Upper lobe of left lung (tissue), 6 donors: ENCODE measurements around the gene CELF5. TPM values are rescaled to one million over a fixed set of nuclear protein-coding genes. Genes with fewer than 3 reads are reported as not detected.

ENCODE experiments used
- ATAC-seq, 2 donors: fragments of 200-7000 bp; cut with Tn5 transposase; one replicate each; pipeline ENCODE4 v1.9.1; 2022; ENCODE audit warnings: mild to moderate bottlenecking in 2 of 2, moderate library complexity in 2 of 2; ENCODE audit not compliant: low FRiP score in 2 of 2
- DNase-seq, 2 donors: peaks; one replicate each; pipeline ENCODE4 v3.0.0-alpha.2; 2019 to 2020
- H3K27ac ChIP-seq, 4 donors: fragments of 200-600 bp; sonication (generic); one replicate each; pipeline ENCODE4 v1.5.1; 2016 to 2019
- H3K27me3 ChIP-seq, 4 donors: fragments of 200-600 bp; sonication (generic); one replicate each; pipeline ENCODE4 v1.5.1; 2017 to 2019
- H3K36me3 ChIP-seq, 4 donors: fragments of 200-600 bp; sonication (generic); one replicate each; pipeline ENCODE4 v1.5.1; 2016 to 2019
- H3K4me1 ChIP-seq, 4 donors: fragments of 200-600 bp; sonication (generic); one replicate each; pipeline ENCODE4 v1.5.1; 2018 to 2019
- H3K4me3 ChIP-seq, 4 donors: fragments of 200-600 bp; sonication (generic); one replicate each; pipeline ENCODE4 v1.5.1; 2017 to 2019; ENCODE audit warnings: mild to moderate bottlenecking in 2 of 4, moderate library complexity in 1 of 4
- H3K9me3 ChIP-seq, 4 donors: fragments of 200-600 bp; sonication (generic); one replicate each; pipeline ENCODE4 v1.5.1; 2018 to 2019
- CTCF ChIP-seq, 6 experiments: fragments of 450-650 bp in 4 of 6; fragments of 200-600 bp in 2 of 6; sonication (generic) in 2 of 6; IDR thresholded peaks; one replicate each; pipeline ENCODE4 v1.5.1; 2016 to 2019; ENCODE audit warnings: antibody characterized with exemption in 6 of 6
- EP300 ChIP-seq, 4 donors: sonication (generic); formaldehyde crosslinking; IDR thresholded peaks; one replicate each; pipeline ENCODE4 v1.5.1; 2017; ENCODE audit warnings: antibody characterized with exemption in 4 of 4, control low read depth in 2 of 4
- POLR2A ChIP-seq, 4 donors: fragments of 450-650 bp; IDR thresholded peaks; one replicate each; pipeline ENCODE4 v1.5.1; 2016 to 2017; ENCODE audit warnings: antibody characterized with exemption in 4 of 4, mild to moderate bottlenecking in 2 of 4
- POLR2AphosphoS5 ChIP-seq, 2 donors: sonication (generic); formaldehyde crosslinking; IDR thresholded peaks; one replicate each; pipeline ENCODE4 v1.5.1; 2017; ENCODE audit warnings: antibody characterized with exemption in 2 of 2
- WGBS, 2 donors: methylation state at CpG; one replicate each; pipeline ENCODE4 v1.1.5; 2017 to 2018; 5-methylcytosine and 5-hydroxymethylcytosine counted together
- total RNA-seq, 6 donors: library from RNA; depleted of rRNA in 4 of 6; stranded (reverse); fragments of >200 nt in 4 of 6; gene quantifications; one replicate each; pipeline versions ENCODE4 v1.1.0 to v1.2.1, GENCODE V29; 2016 to 2021
- donor health status: DM: no; HTN: no; CAD: no; lungs with moderate emphysema.
- donor health status: DM: no; HTN: yes; CAD: no; lungs with severe emphysema.

Gene CELF5
- under 1 TPM in 2 of 6 donors, not detected in 4; 0.49 to 0.76 TPM for total RNA-seq

DNA sequence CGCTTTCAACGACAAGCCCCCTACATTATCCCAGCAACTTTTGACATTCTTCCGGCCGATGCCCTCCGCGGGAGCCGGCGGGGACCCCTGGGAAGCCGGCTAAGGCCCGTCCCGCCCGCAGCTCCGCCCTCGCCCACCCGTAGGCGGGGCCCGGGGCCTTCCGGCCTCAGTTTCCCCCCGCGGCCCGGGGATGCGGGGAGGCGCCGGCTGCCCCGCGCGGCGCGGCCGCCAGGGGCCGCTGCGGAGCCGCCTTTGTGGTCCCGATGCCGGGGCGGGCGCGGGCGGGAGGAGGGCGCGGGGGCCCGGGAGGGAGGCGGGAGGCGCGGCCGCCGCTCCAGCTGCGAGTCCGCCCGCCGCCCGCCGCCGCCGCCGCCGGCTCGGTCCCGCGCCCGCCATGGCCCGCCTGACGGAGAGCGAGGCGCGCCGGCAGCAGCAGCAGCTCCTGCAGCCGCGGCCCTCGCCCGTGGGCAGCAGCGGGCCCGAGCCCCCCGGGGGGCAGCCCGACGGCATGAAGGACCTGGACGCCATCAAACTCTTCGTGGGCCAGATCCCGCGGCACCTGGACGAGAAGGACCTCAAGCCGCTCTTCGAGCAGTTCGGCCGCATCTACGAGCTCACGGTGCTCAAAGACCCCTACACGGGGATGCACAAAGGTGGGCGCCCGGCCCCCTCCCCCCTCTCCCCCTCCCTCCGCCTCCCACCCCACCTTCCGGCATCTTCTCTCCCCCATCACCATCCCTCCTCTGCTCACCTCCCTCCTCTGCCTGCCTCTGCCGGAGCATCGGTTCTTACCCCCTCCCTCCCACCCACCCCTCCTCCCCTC is at the start of gene CELF5:
CELF5 (plus strand) TSS at position 316 of the 823 bp plus-strand sequence; CDS start at position 395, 79 bp downstream.
- Histone ChIP-seq H3K36me3 (no peaks in the 10 kb centered on the region), H3K4me1 (peaks cover 2 to 19% (median 3%) of the 10 kb centered on the region in 4 donors), H3K4me3 (peak within 1 kb of the TSS in 3 of 4 donors; percentile 17 to 32 (median 25)), H3K27me3 (peaks cover 0 to 25% (median 11%) of the 10 kb centered on the region in 4 donors), H3K9me3 (no peaks in the 10 kb centered on the region), H3K27ac (no peak within 1 kb of the TSS)
- ATAC-seq (peak in 1 of 2 donors; percentile 84), DNase-seq (peak; percentile 42 to 93)
- TF ChIP-seq CTCF (IDR thresholded peaks at IDR 0.05), result peak; percentile 53 to 79 (median 70)
- TF ChIP-seq POLR2A (IDR thresholded peaks at IDR 0.05), result no peak
- WGBS, 2 donors, result 2 to 7% methylated on average over 10 to 12 of the region's 94 CpGs

DNA sequence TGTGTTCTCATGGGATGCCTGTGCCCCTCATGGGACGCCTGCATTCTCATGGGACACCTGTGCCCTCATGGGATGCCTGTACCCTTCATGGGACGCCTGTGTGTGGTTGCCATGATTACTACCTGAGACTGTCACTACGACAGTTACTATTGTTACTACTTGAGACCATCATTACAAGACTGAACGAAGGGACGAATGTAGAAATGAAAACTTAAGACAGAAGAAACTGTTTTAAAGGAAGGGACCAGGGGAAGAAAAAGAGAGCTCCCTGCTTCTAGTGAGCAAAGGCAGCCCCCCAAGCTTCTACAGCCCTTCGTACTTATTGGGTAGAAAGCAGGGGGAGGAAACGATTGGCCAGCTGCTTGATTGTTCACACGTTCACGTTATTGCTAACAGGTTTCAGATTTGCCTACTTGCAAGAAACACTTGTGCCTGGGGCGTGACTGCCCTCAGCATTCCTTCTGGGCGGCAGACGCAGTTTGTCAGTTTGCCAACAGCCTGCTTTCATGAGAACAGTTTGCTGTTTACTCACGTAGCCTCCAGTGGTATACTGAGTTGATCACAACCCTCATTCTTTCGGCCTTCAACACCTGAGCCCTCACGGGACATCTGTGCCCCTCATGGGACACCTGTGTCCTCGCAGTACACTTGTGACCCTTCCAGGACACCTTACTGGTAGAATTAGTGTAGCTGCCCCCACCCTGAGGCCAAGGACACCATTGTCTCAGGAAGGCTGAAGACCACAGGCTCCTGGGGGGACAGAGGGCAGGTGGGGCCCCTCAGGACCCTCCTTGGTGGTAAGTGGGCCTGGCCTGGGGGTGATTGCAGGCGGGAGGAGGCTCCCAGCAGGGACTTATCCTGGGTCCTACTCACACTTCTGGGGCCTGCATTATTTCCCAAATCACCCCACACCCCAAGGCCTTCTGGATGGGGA is 48.4 kb upstream of the CELF5 start:
- ATAC-seq (peak; percentile 9 to 89), DNase-seq (peak; percentile 32 to 95)
- WGBS, 2 donors, result 47 to 54% methylated on average over 13 to 17 of the region's 17 CpGs
- H3K4me3 ChIP-seq, result peak overlapping the region in 1 of 4 donors; percentile 15
- H3K27me3 ChIP-seq, result no peaks in the 10 kb centered on the region
- H3K4me1 ChIP-seq, result peaks cover 24 to 29% (median 26%) of the 10 kb centered on the region in 4 donors
- H3K36me3 ChIP-seq, result no peaks in the 10 kb centered on the region
- peak overlapping the region; percentile 89 to 97 (median 92) for H3K27ac ChIP-seq
- no peaks in the 10 kb centered on the region for H3K9me3 ChIP-seq
- TF ChIP-seq POLR2A (IDR thresholded peaks at IDR 0.05) (peak in 2 of 4 donors; percentile 17 to 65), POLR2AphosphoS5 (IDR thresholded peaks at IDR 0.05) (peak; percentile 29 to 64), CTCF (IDR thresholded peaks at IDR 0.05) (no peak), EP300 (IDR thresholded peaks at IDR 0.05) (peak in 2 of 4 donors; percentile 3 to 77)

DNA sequence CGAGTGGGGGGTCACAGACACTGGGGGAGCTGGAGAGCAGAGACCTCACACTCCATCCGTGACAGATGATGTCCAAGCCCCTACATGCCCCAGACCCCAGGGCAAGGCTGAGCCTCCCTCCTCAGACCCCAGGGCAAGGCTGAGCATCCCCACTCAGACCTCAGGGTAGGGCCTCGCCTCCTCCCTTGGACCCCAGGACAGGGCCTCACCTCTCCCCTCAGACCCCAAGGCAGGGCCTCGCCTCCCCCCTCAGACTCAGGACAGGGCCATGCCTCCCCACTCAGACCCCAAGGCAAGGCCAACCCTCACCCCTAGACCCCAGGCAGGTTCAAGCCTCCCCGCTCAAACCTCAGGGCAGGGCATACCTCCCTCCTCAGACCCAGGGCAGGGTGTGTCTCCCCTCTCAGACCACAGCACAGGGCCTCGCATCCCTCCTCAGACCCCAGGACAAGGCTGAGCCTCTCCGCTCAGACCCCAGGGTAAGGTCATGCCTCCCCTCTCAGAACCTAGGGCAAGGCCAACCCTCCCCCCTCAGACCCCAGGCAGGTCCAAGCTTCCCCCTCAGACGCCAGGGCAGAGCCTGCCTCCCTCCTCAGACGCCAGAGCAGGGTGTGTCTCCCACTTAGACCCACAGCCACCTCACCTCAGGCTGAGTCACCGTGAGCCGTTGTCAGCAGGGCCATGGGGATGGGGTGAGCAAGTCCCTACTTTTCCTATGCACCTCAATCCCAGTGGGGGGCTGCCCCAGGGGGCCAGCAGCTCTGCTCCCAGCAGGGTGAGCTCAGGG is 47.6 kb upstream of the CELF5 start:
- Histone ChIP-seq H3K9me3 (no peaks in the 10 kb centered on the region), H3K4me1 (peaks cover 24 to 29% (median 26%) of the 10 kb centered on the region in 4 donors), H3K36me3 (no peaks in the 10 kb centered on the region), H3K4me3 (peak overlapping the region in 2 of 4 donors; percentile 15 to 23), H3K27ac (peak overlapping the region; percentile 89 to 97 (median 92)), H3K27me3 (no peaks in the 10 kb centered on the region)
- DNase-seq, result peak; percentile 45 to 89
- TF ChIP-seq CTCF (IDR thresholded peaks at IDR 0.05) (no peak), POLR2A (IDR thresholded peaks at IDR 0.05) (peak in 1 of 4 donors; percentile 66), POLR2AphosphoS5 (IDR thresholded peaks at IDR 0.05) (peak; percentile 59 to 69), EP300 (IDR thresholded peaks at IDR 0.05) (peak in 1 of 4 donors; percentile 35)
- 52 to 80% methylated on average over 6 of the region's 11 CpGs for WGBS, 2 donors
- ATAC-seq, result peak; percentile 56 to 91

DNA sequence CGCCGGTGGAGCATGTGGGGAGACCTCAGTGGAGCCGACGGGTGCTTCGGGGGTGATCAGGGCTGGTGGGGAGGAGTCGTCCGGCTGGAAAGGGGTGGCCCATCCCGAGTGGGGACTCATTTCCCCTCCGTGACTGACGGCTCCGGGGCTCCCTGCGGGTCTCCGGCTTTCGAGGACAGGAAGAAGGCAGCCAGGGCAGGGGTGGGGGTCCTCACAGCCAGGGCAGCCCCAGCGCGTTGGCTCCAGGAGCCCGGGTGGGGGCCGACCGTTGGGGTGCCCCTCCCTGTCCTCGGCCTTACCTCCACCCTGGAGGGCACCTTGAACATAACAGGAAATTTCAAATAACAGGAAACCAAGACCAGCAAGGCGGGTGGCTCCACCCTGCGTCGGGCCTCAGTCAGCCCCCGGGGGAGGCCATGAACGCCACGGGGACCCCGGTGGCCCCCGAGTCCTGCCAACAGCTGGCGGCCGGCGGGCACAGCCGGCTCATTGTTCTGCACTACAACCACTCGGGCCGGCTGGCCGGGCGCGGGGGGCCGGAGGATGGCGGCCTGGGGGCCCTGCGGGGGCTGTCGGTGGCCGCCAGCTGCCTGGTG is 46.0 kb upstream of the CELF5 start, which contains the start of gene S1PR4:
S1PR4 (plus strand) TSS at position 393 of the 596 bp plus-strand sequence; CDS start at position 417, 24 bp downstream.
- no peaks in the 10 kb centered on the region for H3K9me3 ChIP-seq
- 19 to 39% methylated on average over 18 to 23 of the region's 42 CpGs for WGBS, 2 donors
- no peaks in the 10 kb centered on the region for H3K27me3 ChIP-seq
- H3K27ac ChIP-seq, result peak within 1 kb of the TSS; percentile 88 to 97 (median 92)
- H3K4me1 ChIP-seq, result peaks cover 24 to 29% (median 26%) of the 10 kb centered on the region in 4 donors
- ATAC-seq (peak; percentile 9 to 37), DNase-seq (peak in 1 of 2 donors; percentile 54)
- peak within 1 kb of the TSS in 3 of 4 donors; percentile 38 to 50 (median 48) for H3K4me3 ChIP-seq
- H3K36me3 ChIP-seq, result no peaks in the 10 kb centered on the region
- TF ChIP-seq POLR2AphosphoS5 (IDR thresholded peaks at IDR 0.05), result peak; percentile 16 to 25
- TF ChIP-seq CTCF (IDR thresholded peaks at IDR 0.05), result peak in 4 of 6 experiments; percentile 22 to 46 (median 35)
- TF ChIP-seq EP300 (IDR thresholded peaks at IDR 0.05), result no peak
- peak in 1 of 4 donors; percentile 74 for TF ChIP-seq POLR2A (IDR thresholded peaks at IDR 0.05)
